ENCODE results near the gene C8A.

GRCh38 chr1:56819387-56819899, 35.2 kb upstream of the C8A start, which contains the start of gene FYB2:
- TF ChIP-seq CTCF (optimal IDR thresholded peaks at IDR 0.05 in 1 of 3, IDR thresholded peaks at IDR 0.05 in 1 of 3, conservative IDR thresholded peaks at IDR 0.05 in 1 of 3; ENCODE audit: extremely low read depth in 1 of 3, insufficient read depth in 2 of 3, low read length in 3 of 3) (no peak), EZH2 (IDR thresholded peaks at IDR 0.05; ENCODE audit: low read length) (no peak)

Data from keratinocyte (primary cell).